Lung microvascular endothelial cell (primary cell): ENCODE results near the gene LSM12. TPM values are rescaled to one million over a fixed set of nuclear protein-coding genes. Genes with fewer than 3 reads are reported as not detected.
"Not testable (repeated sequence)": the region's sequence is repeated elsewhere in the genome, so short reads cannot be mapped to it uniquely, and the experiment has no call there.

Source experiments
- DNase-seq, 2 donors: peaks; one replicate each; pipeline versions ENCODE4 v3.0.0 to v3.0.0-alpha.2; 2010; ENCODE audit warnings: low read depth in 2 of 2
- total RNA-seq: library from RNA; depleted of rRNA; stranded (reverse); fragments of >200 nt; gene quantifications from 2 replicates; pipeline ENCODE4 v1.2.1, GENCODE V29; 2014

Gene LSM12
- total RNA-seq = 18.7 and 20.9 TPM in 2 replicates

DNA sequence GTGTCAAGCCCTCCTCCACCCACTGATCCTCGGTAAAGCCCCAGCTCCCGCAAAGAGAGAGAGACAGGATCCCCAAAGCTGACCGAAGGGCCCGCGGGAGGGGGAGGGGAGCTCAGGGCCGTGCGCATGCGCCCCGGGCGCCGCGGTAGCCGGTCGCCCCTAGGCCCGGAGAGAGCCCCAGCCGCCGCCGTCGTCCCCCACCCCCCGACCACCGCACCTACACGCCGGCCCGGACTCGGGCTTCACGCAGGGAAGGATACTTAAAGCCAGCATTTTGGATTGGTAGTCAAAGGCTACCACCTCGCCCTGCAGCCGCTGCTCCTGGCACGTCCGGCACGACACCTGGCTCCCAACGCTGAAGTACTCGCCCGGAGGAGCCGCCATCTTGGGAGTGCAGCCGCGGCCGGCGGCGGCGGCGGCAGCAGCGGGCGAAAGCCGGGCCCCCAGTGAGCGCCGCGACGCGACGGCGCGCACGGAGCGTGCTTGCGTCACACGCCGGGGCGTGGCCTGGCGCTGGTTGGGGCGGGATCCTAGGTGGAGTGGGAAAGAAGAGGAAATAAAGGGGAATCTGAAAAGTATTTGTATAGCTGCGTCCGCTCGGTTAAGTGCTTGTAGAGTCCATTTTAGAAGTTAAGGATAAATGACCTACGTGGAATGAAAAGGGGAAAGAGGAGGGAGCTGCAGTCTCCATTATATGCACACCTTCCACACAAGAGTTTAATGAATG lies at the start of gene LSM12:
TSS of gene LSM12 (minus strand) at position 468 of the 727 bp plus-strand sequence. CDS start at position 384, 84 bp downstream.
- DNase-seq = peak; percentile 91 to 94

DNA sequence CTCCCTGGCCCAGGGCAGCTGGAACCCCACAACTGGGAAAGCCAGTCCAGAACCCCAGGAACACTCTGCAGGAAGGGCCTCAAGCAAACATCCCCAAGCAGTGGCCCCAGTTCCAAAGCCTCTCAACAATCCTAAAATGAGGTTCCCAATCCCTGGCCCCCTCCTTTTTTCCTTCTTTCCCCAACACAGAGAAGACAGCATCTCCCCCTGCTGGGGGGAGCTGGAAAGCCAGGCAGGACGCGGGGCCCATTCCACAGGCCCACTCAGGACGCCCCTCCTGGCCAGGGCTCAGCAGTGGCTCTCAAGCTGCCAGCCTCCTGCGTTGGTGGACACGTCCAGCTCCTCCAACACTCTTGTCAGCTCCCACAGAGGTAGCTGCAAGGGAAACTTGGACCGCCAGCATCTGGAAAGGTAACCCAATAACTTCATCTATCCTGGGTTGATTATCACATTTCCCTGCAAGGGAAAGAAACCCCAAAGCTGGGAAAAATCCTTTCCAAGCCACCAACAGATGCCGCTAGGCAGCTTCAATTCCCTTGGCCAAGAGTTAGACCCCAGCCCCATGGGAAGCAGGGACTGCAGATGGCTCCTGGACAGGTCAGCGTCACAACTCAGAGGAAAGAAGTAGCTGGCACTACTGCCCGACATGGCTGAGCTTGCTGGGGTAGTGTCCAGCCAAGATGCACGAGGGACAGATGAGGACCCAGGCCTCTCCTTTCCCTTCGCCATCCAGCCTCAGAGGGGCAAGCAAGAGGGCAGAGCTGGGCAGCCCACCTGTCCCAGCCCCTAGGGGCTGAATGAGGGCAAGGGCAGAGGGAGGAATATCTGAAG lies 49.3 kb upstream of the LSM12 start:
- peak; percentile 55 to 67 for DNase-seq

DNA sequence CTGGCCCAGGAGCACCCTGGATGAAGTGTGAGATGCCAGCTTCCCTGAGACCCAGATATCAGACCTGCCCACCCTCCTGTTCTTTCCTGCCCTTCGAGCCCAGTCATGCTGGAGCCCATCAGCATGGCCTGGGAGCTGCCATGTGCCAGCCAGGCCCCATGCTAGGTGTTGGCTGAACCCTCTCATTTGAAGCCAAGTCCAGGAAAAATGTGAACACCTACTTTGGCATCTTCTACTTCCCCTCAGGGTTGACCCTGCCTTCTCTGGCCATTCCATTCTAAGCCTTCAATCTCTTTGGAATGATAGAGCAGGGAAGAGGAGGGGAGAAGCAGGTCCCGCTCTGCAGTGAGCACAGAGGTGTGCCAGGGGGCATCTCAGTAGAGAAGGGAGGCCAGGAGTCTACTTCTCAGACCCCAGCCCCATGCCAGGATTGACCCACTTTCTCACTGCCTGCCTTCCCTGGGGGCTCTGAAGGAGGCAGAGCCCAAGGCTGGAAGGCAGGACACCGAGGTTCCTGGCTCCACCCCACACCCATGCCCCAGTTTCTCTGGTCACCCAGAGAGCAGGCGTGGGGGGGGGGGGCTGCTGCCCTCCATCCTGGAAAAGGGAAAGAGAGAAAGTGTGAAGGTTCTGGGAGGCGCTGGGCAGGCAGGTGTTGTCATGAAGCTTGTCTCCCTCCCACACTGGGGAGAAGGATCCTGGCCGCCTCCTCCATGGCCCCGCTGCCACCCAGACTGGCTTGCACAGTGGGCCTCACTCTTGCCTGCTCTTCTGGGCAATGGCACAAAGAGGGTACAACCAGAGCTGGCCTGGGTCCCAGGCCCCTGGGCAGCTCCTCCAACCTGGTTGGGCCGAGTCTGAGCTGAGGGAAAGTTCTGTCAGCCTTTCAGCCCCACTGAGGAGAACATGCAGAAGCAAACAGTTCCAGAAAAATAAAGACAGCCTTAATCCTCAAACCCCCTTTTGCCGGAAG lies 47.7 kb upstream of the LSM12 start:
- no peak for DNase-seq

DNA sequence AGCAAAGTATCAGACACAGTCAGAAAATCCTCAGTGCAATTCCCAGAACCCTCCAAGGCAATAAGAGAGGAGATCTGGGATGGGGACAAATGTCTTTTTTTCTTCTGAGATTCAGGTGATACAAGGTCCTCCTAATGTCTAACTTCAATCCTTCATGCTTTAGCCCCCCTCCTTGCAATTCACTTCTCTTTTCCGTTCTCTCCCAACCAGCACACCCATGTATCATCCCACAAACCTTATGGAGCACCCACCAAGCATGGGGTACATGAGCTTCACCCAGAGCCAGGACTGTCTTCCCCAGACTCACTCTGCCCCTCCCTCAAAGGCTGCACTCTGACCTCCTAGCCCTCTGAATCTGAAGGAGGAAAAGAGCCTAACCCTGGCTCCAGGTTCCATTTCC lies 46.9 kb upstream of the LSM12 start:
- DNase-seq = no peak

DNA sequence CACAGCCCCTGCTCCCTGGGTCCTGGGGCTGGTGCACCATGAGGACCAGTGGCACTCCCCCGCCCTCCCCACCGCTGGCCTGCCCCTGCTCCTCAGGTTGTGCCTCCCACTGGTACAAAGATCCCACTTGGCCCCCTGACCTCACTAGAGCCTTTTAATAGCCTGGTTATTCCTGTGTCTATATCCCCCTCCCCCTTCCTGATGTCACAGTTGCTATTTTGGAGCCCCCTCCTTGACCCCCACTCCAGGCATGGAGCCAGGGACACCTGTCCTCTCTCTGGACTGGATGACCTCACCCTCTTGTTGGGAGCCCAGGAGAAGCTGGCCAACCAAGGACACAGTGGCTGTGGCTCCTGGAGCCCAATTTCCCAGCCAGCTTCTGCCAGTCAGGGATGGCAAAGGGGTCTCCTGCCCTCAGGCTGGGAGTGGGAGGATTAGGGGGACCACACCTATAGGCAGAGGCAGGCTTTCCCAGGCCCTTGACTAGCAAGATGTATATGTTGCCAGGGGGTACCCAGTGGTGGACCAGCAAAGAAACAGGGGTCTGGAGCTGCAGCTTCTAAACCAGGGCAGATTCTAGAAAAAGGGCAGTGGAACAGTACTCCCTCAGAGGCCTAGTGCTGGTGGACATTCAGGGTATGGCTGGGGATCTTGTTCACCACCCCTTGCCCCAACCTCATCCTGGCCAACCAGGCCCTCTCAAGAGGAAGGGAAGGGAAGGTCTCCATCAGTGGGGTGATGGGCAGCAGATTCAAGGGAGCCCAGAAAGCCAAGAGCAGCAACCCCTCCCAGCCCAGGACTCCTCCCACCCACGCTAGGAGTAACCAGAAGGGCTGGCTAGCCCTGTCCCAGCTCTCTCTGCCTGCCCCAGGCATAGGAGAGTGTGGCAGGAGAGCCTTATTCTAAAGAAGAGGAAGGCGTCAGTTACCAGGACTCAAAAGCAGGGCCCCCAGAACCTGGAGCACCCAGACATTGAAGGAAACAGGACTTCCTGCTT lies 46.1 kb upstream of the LSM12 start:
- DNase-seq = no peak

DNA sequence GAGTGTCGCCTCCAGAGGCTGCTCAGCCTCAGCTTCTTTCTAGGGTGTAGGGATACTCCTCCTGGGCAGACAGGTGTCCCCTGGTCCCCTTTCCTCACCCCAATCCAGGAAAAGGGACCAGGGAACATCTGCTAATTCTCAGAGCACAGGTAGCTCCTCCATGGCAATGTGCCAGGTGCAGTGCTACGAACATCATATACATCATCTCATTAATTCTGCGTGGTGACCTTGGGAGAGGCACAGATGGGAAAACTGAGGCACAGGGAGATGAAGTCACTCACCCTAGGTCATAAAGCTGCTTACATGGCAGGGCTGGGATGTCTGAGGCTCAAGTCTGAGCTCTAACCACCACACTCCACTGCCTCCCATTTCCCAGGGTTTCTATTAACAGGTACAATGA lies 45.3 kb upstream of the LSM12 start:
- no peak for DNase-seq

DNA sequence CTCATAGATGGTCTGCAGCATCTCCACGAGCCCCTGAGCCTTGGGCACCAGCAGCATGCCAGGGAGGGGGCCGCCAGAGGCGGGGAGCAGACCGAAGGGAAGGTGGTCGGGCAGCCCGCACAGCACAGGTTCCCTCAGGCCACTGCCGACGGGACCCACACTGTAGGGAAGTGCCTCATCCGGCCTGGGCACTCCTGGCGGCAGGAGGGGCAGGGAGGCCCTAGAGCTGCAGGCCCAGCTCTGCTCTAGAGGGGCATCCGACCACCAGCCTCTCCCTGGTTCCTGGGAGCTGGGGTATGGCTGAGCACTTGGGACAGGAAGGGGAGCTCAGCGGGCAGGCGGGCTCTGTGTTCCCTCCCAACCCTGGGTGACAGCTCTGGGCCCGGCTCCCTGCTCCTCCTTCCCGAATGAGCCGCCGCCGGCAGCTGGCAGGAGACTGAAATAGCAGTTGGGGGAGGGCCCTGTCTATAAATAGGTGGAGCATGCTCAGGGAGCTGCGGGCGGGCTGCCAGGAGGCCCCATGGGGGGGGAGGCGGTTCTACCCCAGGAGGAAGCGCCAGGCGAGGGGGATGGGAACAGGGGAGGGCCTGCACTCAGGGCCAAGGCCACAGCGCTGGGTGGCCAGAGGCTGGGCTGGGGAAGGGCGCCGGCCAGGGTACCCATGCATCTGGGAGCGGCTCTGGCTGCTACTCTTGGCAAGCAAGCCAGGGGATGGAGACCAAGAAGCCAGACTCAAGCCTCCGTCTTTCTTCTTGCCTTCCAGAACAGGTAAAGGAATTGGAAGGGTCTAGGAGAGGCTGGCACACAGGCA lies 44.6 kb upstream of the LSM12 start:
- DNase-seq = peak; percentile 82 to 92

DNA sequence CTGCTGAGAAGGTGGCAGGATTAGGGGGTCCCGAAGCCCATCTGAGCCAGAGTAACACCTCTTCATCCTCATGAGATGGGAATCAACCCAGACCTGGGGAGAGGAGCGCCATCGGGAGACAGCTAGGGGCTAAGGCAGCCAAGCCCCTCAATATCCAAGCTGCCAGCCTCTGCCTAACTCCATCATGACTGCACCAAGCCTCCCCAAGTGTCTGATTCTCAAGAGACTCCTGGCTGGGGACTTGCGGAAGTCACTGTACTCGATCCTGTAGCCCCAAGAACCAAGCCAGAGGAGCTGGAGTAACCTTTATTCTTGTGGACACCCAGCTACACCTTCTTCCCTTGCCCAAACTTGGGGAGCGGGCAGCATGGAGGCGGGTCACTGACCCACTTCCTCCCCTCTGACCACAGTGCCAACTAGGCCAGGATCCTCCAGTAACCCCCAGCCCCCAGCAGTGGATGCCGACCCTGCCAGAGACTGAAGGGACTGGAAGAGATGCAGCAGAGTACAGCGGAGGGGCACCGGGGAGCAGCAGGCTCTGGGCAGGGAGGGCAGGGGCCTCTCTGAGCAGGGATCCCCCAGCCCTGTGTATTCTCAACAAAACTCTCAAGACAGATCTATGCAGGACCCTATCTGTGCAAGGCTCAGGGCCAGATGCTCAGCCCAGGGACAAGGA lies 43.7 kb upstream of the LSM12 start:
- no peak for DNase-seq

DNA sequence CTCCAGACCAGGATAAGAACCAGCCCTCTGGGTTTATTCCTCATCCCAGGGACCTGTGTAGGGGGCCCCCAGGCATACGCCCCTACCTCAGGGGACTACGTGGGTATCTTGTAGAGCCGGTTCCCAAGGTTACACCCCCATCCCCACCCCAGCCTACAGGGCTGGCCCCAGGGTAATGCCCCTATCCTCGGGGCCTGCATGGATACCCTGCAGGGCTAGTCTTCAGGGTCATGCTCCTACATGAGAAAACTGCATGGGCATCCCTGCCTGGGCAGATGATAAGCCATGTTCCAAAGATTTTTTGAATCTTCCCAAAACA lies 42.8 kb upstream of the LSM12 start:
- no peak for DNase-seq

DNA sequence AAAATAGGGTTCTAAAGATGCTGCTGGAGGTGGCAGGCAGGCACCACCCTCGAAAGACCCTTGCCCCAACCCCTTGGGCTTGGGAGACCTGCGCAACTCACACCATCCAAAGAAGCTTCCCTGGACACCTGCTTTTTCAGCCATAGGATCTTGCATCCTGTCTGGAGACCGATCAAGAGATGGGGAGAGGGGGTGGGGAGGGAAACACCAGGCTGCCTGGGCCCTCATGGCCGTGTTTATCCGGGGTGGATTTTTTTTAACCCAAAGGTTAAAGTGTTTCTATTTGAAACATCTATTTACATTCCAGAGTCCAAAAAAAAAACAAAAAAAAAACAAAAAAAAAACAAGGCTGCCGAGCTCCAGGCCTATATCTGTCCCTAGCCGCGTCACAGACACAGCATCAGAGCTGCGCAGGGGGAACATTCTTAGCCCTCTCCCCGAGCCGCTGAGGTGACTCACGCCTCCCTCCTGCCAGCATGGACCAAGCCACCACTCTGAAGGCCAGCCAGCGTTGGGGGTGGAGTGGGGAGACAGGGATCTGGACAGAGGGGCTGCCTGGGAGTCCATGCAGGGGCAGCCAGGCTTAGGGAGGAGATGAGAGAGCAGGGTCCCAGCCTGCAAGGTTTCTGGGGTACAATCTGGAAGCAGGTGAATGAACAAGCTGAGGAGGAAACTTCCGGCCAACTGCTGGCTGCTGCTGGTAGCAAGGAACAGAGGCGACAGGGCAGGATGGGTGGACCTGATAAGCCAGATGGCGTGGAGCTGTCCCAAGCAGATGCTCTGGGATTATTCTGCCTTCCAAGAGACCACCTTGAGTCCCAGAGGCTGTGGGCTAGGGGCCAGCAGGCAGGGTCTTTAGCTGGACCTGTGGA lies 42.2 kb upstream of the LSM12 start:
- peak; percentile 51 to 70 for DNase-seq

DNA sequence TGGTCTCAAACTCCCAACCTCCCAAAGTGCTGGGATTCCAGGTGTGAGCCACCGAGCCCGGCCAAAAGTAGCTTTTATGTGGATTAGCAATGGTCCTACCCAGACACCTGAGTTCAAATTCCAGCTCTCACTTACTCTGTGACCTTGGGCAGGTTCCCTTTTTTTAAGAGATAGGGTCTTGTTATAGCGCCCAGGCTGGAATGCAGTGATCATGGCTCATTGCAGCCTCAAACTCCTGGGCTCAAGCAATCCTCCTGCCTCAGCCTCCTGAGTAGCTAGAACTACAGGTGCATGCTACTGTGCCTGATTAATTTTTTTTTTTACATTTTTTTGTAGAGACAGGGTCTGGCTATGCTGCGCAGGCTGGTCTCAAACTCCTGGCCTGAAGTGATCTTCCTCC lies 40.3 kb upstream of the LSM12 start:
- DNase-seq = no peak

DNA sequence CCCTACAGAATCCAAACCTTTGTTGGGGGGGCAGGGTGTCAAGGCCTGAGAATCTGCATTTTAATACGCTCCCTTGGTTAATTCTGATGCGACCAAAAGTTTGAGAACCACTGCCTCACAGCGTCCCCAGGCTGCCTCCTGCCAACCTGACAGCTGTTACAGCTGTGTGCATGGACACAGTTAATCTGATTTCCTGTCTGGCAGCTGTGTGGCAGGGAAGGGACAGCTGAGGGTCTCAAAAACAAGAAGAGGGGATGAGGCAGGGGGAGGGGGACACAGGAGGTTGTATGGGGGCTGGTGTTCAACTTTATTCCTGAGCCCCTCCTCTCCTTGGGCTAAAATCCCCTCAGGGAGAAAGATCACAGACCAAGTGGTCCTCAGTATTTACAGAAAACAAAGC lies 39.5 kb upstream of the LSM12 start:
- no peak for DNase-seq

DNA sequence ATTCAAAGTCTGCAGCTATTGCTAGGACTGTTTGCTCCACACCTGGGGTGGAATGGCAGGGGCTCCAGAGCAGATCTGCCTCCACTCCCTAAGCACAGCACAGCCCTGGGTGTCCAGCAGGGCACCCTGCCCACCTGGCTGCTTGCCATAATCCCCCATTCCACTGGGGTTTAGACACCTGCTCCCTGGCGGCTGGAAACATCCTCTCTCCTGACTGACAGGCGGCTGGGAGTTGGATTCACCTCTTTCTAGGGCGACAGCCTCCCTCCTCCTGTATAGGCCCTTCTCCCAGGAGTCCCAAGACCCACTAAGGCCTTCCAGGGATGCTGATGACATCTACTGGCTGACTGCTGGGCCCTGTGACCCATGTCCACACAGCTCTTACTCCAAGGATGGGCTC lies 39.0 kb upstream of the LSM12 start:
- no peak for DNase-seq

DNA sequence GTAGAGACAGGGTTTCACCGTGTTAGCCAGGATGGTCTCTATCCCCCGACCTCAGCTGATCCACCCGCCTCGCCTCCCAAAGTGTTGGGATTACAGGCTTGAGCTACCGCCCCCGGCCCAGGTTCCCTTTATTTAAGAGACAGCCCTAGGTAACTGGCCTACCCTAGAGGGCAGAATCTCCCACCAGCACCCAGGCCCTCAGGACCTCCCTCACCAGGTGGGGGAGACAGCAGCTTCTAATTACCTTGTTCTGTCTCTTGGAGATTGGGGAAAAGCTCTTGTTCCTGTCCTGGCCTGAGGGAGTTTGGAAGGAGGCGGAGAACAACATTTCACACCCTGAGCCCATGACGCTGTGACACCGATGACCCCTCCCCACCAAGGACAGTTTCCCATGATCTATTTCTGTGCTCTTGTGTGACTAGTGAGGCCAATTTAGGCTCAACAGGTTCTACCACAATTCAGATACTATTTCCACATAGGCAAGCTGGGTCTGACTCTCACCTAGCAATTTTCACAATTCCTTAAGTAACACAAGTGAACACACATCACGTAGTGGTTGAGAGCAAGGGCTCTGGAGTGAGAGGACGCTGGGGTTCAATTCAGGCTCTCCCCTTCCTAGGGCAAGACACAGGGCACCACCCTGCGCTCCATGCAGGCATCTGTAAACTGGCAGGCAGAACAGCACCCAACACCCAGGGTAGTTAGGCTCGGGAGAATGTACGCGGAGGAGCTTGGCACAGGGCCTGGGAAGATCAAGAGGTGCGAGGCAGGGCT lies 36.6 kb upstream of the LSM12 start:
- DNase-seq = no peak

DNA sequence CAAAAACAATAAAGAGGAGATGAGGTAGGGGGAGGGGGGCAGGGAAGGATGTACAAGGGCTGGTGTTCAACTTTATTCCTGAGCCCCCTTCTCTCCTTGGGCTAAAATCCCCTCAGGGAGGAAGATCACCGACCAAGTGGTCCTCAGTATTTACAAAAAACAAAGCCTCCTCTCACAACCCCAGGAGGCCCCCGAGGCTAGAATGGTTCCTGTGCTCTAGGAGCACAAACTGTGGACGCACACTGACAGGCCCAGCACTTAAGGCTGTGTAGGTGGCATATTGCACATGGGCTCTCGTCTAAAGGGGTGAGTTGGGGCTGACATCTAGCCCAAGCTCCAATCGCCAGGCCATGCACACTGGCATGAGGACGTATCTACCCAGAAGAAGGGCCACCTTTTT lies 35.4 kb upstream of the LSM12 start:
- DNase-seq = not testable (repeated sequence)

DNA sequence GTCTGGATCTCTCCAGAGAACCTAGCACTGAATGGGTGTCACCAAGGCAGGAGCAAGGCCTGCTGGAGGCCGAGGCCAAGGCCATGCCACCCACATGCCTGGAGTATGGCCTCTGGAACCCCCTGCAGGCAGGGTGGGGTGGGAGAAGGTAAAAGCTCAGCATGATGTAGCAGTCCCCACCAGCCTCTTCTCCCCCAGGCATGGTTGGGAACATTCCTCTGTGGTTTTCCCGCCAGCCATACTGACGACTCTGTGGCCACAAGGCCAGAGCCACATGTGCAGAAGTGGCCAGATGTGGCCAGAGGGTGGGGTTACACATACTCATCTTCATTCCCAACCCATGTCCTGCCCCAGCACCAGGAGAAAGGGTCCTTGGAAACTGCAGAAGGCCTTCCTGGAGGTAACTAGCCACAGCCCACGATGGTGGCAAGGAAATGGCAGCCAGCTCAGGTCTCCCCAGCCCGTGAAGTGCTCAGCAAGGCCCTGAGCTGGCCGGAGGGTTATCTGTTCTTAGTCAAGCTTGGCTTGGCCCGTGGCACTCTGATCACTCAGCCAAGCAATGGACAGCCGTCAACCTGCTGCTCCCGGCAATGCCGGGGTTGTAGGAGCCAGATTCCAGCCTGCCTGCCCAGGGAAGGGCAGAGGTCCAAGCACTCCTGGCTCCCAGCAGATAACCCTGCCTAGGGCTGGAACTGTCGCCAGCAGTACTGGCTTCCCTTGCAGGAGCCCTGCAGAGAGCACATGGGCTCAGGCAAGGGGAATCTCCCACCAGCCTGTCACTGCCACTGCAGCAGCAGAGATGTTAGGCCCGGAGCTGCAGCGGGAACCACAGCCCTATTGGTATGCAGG lies 30.9 kb upstream of the LSM12 start:
- DNase-seq = peak in 1 of 2 donors; percentile 36
